Activated CD8-positive, alpha-beta memory T cell treated with anti-CD3 and anti-CD28 coated beads for 4 hours (primary cell): ENCODE results near the gene GPR17.

ENCODE experiments used
- DNase-seq, 2 donors: peaks; one replicate each; pipeline ENCODE4 v3.0.0-alpha.2; 2020; ENCODE audit warnings: low read depth in 2 of 2

GPR17 gene

GRCh38 chr2:127641133-127641532, 4.8 kb upstream of the GPR17 start:
- no peak for DNase-seq

GRCh38 chr2:127641846-127642507, 4.0 kb upstream of the GPR17 start:
- DNase-seq, result peak in 1 of 2 donors; percentile 11

- DNase-seq, result no peak
These were observed 3.1 kb upstream of the GPR17 start for GRCh38 chr2:127642706-127643438.

GRCh38 chr2:127643439-127644065, 2.4 kb upstream of the GPR17 start:
- DNase-seq, result no peak

- DNase-seq, result no peak
These were observed 1.6 kb upstream of the GPR17 start for GRCh38 chr2:127644066-127645025.

GRCh38 chr2:127645026-127645394, 943 bp upstream of the GPR17 start:
- DNase-seq, result no peak

- DNase-seq, result no peak
These were observed 711 bp downstream of the GPR17 start for GRCh38 chr2:127646487-127647241.

GRCh38 chr2:127647242-127648190, 1.6 kb downstream of the GPR17 start:
- DNase-seq, result no peak

- DNase-seq, result no peak
These were observed 2.4 kb downstream of the GPR17 start for GRCh38 chr2:127648321-127648720.

- DNase-seq, result no peak
These were observed 3.2 kb downstream of the GPR17 start for GRCh38 chr2:127649100-127649611.

GRCh38 chr2:127649684-127650040, 3.7 kb downstream of the GPR17 start:
- DNase-seq, result peak; percentile 70 to 75

GRCh38 chr2:127650041-127650784, 4.3 kb downstream of the GPR17 start:
- DNase-seq, result no peak

GRCh38 chr2:127650785-127651380, 4.9 kb downstream of the GPR17 start:
- DNase-seq, result no peak

- no peak for DNase-seq
These were observed 5.4 kb downstream of the GPR17 start for GRCh38 chr2:127651381-127651809.

- no peak for DNase-seq
These were observed 6.1 kb downstream of the GPR17 start for GRCh38 chr2:127651971-127652550.

- no peak for DNase-seq
These were observed 6.9 kb downstream of the GPR17 start for GRCh38 chr2:127652786-127653357.

GRCh38 chr2:127653421-127654083, 7.6 kb downstream of the GPR17 start:
- no peak for DNase-seq
